GM19397 (cell line): ENCODE data around the gene AFF2.
"Not testable (repeated sequence)": the region's sequence is repeated elsewhere in the genome, so short reads cannot be mapped to it uniquely, and the experiment has no call there.

ENCODE experiments used
- ATAC-seq: cut with Tn5 transposase; IDR thresholded peaks from one replicate; pipeline ENCODE4 v1.9.1; 2021; ENCODE audit warnings: mild to moderate bottlenecking, moderate library complexity; ENCODE audit not compliant: unreplicated experiment

Gene AFF2

DNA sequence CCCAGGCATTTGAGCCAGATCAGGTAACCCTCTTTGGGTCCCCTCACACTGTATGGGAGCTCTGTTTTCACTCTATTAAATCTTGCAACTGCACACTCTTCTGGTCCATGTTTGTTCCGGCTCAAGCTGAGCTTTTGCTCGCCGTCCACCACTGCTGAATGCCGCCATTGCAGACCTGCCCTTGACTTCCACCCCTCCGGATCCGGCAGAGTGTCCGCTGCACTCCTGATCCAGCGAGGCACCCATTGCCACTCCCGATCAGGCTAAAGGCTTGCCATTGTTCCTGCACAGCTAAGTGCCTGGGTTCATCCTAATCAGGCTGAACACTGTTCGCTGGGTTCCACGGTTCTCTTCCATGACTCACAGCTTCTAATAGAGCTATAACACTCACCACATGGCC lies 406.2 kb downstream of the AFF2 start:
- ATAC-seq = not testable (repeated sequence)

DNA sequence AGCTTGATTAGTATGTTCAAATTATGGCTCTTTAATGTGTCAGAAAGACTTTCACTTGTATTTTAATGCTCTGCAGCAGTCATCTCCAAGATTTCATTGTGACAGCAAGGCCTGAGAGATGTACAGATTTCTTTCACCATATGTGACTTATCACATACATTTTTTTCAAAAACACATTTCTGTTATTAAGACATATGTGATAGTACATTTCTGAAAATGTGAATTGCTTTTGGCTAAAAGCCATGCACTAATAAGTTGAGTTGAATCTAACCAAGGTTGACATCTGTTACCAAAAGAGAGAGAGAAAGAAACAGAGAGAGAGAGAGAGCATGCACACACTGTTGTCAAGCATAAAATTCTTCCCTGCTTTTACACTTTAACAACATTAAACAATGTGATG lies 409.3 kb downstream of the AFF2 start:
- ATAC-seq = no peak

DNA sequence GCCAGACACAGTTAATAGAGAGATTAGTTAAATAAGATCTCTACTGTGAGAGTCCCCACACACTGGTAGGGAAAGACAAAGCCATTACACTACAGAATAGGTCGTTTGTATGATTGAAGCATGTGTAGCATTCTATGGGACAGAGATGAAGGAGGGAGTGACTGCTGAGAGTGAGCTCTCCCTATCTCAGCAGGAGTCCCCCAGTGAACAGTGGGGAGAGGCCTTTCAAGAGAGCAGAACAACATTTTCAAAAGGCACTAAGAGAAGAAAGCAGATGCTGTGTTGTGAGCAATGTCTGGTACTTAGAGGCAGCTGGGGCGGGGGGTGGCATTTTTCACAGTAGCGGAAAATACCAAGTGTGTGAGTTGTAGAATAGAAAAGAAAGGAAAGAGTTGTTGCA lies 413.6 kb downstream of the AFF2 start:
- no peak for ATAC-seq

DNA sequence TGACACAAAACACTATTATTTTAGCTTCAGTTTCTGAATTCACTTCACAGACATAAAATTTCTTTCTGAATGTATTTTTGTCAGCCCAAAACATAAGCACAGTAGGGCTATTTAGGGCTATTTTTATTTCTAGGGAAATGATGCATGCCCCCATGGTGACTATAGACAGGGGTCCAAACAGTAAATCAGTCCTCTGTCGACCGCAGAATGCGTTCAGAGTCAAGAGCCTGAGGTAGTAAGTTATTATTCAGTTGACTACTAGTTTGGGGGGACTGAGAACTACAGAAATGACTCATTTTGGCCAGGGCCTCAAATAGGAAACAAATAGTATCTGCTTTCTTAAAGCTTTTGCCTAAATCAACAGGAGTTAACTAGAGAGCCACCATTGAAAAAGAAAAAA lies 414.4 kb downstream of the AFF2 start:
- peak; percentile 72 for ATAC-seq

DNA sequence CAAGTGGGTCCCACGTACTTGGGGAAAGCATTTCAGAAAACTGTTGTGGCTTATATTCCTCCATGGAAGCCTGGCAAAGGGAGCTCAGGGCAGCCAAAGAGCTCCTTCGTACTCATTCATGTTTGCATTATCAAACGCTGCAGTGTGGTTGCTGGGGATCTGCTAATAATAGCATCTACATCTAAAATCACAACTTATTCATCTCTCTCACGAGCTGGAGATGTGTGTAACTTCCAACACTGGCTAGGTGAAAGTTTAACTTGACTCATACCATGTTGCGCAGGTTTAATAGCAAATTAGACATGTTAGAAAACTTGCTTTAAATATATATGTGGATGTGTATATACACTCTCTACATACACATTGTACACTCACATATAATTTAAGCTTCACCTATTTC lies 415.1 kb downstream of the AFF2 start:
- peak; percentile 13 for ATAC-seq

GRCh38 chrX:148917441-148917840 lies 417.0 kb downstream of the AFF2 start:
- ATAC-seq = no peak

GRCh38 chrX:148923631-148924030 lies 423.2 kb downstream of the AFF2 start:
- ATAC-seq = no peak

- ATAC-seq = no peak
Observed at GRCh38 chrX:148926371-148926770, 426.0 kb downstream of the AFF2 start.

- no peak for ATAC-seq
Observed at GRCh38 chrX:148928811-148929210, 428.4 kb downstream of the AFF2 start.

DNA sequence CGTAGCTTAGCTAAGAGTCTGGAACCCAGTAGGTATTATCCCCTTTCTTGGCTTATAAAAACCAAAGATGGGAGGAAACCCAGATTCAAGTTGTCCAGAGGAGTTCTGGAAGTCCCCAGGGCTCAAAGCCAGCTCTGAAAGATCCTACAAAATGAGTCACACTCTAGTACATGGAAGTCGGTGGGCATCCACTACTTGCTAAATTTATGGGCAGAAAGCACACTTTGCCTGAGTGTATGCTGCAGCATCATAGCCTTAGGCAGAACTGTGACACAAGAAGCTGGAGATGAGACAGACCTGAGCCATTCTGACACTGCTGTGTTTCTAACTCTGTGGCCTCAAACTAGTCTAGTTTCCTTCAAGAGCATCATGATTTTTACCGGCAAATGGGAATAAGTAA lies 429.3 kb downstream of the AFF2 start:
- no peak for ATAC-seq

DNA sequence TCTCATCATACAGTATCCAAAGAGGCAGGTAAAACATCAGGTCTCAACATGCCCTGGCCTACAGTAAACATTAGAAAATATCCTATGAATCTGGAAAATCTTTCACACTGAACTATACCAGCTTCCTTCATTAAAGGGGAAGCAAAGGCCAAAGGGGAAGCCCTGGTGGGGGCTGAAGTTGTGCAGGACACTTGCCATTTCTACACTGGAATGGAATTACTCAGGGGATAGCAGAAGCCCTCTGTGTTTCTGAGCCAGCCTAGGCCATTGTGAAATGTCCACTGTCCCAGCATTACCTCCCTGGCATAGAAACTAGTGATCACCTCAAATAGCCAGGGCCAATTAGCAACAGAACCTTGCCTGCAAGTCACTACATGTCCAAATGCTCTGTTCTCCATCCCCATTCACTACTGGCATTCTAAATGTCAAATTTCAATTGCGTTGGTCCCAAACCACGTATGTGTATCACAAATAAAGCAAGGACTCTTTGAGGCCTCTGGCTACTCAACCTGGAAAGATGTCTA lies 429.9 kb downstream of the AFF2 start:
- no peak for ATAC-seq

- no peak for ATAC-seq
Observed at GRCh38 chrX:148933881-148934280, 433.5 kb downstream of the AFF2 start.

- no peak for ATAC-seq
Observed at GRCh38 chrX:148938348-148938747, 437.9 kb downstream of the AFF2 start.

GRCh38 chrX:148940411-148940996 lies 440.1 kb downstream of the AFF2 start:
- no peak for ATAC-seq

GRCh38 chrX:148942754-148943153 lies 442.3 kb downstream of the AFF2 start:
- no peak for ATAC-seq

DNA sequence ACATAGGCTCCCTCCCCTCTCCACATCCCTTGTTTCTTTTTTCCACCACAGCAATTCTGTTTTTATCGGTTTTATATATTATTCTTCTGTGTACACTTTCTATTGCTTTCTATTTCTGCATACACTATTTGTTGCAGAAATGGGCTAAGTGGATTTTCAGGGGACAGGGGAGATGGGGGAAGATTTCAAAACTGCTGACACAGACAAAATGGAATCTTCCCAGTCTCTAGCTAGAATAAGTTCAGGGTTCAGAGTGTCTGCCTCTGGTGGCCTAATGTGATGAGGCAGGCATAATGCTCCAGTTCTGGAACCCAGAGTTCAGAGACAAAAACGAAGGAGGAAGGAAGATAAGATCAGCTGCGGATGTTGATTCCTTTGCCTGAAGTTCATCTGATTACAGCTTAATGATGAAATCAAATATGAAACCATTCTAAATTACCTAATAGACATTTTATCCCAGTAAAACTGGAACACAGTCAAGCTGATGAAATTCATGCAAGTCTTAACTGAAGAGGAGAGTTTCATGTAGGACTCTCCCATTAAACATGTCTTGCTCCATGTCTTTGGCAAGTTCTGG lies 447.1 kb downstream of the AFF2 start:
- ATAC-seq = no peak

DNA sequence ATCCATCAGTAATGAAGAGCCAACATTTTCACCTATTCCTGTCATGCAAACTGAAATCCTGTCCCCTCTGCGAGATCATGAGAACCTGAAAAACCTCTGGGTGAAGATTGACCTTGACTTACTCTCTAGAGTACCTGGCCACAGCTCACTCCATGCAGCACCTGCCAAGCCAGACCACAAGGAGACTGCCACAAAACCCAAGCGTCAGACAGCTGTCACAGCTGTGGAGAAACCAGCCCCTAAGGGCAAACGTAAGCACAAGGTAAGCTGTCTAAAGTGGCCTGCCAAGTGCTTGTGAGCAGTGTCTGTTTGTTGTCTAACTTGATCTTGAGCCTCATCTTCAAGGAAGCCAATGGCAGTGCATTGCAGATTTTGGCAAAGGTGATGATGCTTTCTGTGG lies 455.9 kb downstream of the AFF2 start:
- no peak for ATAC-seq

GRCh38 chrX:148958901-148959300 lies 458.5 kb downstream of the AFF2 start:
- ATAC-seq = no peak

GRCh38 chrX:148960060-148960459 lies 459.6 kb downstream of the AFF2 start:
- no peak for ATAC-seq

DNA sequence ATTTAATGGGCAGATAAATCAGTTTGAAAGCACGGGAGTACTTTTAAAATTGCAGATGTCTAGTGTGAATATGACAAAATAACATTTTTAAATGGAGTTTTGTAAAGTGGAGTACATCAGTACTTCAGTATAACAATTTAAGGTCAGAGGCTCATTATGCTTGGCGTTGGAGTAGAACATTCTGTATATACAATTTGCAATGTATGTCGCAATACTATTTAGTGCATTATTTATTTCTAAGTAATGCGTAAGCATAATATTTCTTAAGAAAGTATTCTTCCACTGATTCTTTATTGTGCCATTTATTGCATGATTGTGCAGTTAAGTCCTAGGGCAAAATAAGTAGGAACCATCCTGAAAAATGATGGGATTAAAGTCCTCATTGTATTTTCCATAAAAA lies 461.6 kb downstream of the AFF2 start:
- ATAC-seq = no peak

- no peak for ATAC-seq
Observed at GRCh38 chrX:148976571-148977400, 476.4 kb downstream of the AFF2 start.

- no peak for ATAC-seq
Observed at GRCh38 chrX:148979786-148980185, 479.4 kb downstream of the AFF2 start.
